CD4-positive, alpha-beta T cell treated with Interferon gamma for 1 hour (primary cell): Measurements from ENCODE around the gene TRIP6.

Source experiments
- DNase-seq: peaks from one replicate; pipeline ENCODE4 v3.0.0-alpha.2; 2020

Gene TRIP6, protein sequence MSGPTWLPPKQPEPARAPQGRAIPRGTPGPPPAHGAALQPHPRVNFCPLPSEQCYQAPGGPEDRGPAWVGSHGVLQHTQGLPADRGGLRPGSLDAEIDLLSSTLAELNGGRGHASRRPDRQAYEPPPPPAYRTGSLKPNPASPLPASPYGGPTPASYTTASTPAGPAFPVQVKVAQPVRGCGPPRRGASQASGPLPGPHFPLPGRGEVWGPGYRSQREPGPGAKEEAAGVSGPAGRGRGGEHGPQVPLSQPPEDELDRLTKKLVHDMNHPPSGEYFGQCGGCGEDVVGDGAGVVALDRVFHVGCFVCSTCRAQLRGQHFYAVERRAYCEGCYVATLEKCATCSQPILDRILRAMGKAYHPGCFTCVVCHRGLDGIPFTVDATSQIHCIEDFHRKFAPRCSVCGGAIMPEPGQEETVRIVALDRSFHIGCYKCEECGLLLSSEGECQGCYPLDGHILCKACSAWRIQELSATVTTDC

GRCh38 chr7:100867040-100867775 lies at the start of gene TRIP6:
TRIP6 (plus strand) TSS chr7:100867387; CDS start chr7:100867498, 111 bp downstream.
- DNase-seq: peak; percentile 43

- no peak for DNase-seq
Measured at GRCh38 chr7:100818366-100818765, 48.8 kb upstream of the TRIP6 start.

DNA sequence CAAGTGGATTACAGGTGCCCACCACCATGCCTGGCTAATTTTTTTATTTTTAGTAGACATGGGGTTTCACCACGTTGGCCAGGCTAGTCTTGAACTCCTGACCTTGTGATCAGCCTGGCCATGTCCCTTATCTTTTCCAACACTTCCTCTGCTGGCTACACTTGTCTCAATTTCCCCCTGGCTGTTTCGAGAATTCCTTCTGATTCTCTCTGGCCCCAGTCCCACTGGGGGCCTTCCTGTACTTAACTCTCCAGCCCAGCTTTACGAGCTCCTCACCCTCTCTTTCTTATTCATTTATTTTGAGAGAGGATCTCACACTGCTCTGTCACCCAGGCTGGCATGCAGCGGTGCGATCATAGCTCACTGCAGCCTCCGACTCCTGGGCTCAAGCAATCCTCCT lies 48.4 kb upstream of the TRIP6 start:
- no peak for DNase-seq

- no peak for DNase-seq
Measured at GRCh38 chr7:100819586-100819985, 47.6 kb upstream of the TRIP6 start.

- no peak for DNase-seq
Measured at GRCh38 chr7:100822236-100823139, 44.7 kb upstream of the TRIP6 start.

- DNase-seq: no peak
Measured at GRCh38 chr7:100823140-100823525, 44.1 kb upstream of the TRIP6 start.

DNA sequence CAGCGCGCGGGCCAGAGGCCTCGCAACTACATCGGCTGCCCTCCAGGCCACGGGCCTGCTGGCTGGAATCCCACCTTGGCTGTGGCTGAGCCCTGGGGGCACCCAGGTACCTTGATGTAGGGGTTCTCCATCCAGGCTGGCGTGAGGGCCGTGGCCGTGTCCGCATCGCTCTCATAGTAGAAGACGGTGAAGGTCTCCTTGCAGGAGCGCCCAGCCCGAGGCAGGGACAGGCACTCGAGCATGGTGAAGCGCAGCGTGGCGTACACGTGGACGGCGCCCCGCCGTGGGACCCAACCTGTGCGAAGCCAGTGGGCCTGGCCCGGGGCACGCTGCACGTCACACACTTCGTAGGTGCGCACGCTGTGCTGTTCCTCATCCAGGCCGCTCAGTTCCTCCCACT lies 43.7 kb upstream of the TRIP6 start:
- no peak for DNase-seq

GRCh38 chr7:100824499-100825214 lies 42.5 kb upstream of the TRIP6 start:
- DNase-seq: no peak

GRCh38 chr7:100825215-100825671 lies 41.9 kb upstream of the TRIP6 start:
- DNase-seq: no peak

GRCh38 chr7:100825751-100826513 lies 41.3 kb upstream of the TRIP6 start:
- no peak for DNase-seq

DNA sequence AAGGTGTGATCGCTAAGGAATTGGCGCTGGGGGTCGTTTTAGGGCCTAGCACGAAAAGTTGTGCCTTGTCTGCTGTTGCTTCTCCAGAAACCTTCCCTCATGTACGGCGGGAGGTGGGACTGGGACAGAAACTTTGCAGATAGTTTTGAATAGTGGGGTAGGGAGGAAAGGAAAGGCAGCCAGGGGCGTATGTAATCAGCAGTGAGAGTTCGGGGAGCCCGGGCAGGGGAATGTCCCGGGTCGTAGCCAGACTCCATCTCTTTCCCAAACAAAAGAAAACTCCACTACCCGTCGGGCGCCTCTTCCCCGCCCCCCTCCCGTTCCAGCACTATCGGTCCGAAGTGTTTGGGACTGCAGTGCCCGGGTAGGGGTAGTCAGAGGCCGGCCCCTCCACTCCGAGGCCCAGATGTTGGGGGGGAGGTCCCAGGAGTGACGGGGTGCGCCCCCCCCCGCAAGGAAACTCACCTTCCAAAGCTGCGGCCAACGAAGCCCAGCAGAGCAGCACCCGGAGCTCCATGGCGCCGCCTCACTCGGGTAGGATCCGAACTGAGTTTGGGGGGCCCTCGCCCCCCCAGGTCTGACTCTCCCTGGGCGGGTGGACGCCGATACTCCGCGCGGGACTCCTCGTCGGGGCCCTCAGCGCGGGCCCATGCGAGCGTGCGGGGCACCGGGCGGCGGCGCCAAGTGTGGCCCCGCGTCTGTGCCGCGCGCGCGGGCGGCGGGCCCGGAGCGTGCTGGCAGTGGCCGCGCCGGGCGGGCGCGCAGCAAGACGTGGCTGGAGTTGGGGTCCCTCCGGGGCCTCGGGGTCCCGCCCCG lies 40.5 kb upstream of the TRIP6 start:
- no peak for DNase-seq

- DNase-seq: no peak
Measured at GRCh38 chr7:100827330-100828226, 39.6 kb upstream of the TRIP6 start, which contains the start of gene EPHB4. EPHB4 (minus strand) TSS chr7:100827523; CDS start chr7:100827030, 493 bp downstream.

DNA sequence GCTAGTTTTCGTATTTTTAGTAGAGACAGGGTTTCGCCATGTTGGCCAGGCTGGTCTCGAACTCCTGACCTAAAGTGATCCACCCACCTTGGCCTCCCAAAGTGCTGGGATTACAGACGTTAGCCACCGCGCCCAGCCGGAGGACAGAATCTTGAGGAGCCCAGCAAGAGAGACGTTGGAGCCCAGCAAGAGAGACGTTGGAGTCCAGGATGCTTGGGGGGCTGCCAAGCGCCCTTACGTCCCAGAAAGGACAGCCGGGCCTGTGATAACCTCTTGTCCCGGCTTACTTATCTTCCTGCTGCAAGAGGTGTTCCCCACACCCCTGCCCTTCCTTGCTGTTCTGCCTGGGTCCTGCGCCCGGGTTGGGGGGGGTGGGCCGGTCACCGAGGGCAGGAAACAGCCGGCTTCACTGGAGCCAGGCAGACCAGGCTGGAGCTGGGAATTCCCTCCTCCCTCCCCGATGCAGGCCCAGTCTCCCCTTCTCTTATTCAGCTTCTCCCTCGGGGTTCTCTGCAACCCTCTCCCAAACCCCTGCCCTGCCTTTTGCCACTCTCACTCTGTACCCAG lies 38.0 kb upstream of the TRIP6 start:
- no peak for DNase-seq

DNA sequence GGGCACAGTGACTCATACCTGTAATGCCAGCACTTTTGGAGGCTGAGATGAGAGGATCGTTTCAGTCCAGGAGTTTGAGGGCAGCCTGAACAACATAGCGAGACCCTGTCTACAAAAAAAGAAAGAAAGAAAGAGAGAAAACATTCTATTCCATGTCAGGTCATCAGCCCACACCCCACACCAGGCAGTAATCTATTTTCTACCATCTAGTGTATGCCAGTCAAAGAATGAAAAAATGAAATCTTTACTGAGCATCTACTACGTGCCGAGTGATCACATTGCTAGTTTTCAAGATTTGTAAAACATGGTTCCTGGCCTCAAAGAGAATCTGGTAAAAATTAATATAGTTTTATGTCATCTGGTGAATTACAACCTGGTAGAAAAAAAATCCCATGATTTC lies 36.8 kb upstream of the TRIP6 start:
- no peak for DNase-seq

- DNase-seq: no peak
Measured at GRCh38 chr7:100832281-100832633, 34.9 kb upstream of the TRIP6 start.

GRCh38 chr7:100835903-100836811 lies 31.0 kb upstream of the TRIP6 start:
- DNase-seq: no peak

DNA sequence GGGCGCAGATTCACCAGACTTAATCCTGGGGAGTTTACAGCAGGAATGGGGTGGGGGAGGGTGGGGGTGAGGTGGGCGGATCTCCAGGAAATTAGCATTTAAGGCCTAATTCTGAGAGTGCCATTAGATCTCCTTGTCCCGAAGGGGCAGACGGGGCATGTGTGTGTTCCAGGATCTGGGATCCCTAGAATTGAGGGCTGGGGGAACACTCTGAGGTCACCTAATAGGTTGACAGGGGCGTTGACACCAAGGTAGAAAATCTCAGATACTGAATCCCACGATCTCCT lies 30.4 kb upstream of the TRIP6 start:
- DNase-seq: no peak
